GM18505 (cell line): ENCODE measurements around the gene SLCO3A1.

Experiments used
- ATAC-seq: cut with Tn5 transposase; IDR thresholded peaks from one replicate; pipeline ENCODE4 v1.9.1; 2021; ENCODE audit not compliant: unreplicated experiment
- POLR2A ChIP-seq: IDR thresholded peaks from 4 replicates; pipeline ENCODE4 v1.6.1; 2011; ENCODE audit warnings: borderline replicate concordance; ENCODE audit not compliant: insufficient read depth, insufficient read length; ENCODE audit errors: extremely low read depth

SLCO3A1 gene

DNA sequence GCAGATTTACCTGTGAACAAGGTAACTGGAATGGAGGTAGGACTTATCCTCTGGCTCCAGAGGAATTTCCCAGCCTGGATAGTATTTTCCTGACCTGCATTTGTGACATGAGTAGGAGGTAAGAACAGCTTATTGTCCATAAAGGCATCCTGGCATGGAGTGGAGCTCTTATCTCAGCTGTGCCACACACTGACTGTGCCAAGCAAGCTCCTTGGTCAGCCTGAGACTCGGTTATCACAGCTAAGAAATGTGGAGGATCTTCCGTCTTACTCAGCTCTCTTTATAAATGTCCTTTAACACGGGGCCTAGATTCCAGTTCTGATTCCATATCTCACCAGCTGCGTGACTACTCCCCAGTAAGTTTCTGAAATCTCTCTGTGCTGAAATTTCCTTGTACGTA is 38.9 kb downstream of the SLCO3A1 start:
- ATAC-seq = no peak
- TF ChIP-seq POLR2A = no peak

DNA sequence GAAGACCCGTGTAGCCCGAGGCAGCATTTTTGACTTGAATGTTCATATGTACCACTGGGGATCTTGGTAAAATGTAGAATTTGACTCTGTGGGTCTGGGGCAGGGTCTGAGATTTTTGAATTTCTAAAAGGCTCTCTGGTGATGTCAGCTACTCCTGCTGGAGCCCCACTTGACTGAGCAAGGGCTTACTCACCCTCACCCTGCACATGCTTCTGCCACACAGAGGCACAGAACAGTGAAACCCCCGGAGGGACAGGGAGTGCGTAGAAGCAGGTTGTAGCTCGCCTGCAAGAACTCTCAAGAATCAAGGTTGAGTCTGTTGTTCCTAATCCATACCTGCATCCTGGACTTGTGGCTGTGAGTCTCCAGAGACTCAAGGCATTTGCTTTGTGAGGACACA is 41.1 kb downstream of the SLCO3A1 start:
- TF ChIP-seq POLR2A = no peak
- ATAC-seq = no peak

DNA sequence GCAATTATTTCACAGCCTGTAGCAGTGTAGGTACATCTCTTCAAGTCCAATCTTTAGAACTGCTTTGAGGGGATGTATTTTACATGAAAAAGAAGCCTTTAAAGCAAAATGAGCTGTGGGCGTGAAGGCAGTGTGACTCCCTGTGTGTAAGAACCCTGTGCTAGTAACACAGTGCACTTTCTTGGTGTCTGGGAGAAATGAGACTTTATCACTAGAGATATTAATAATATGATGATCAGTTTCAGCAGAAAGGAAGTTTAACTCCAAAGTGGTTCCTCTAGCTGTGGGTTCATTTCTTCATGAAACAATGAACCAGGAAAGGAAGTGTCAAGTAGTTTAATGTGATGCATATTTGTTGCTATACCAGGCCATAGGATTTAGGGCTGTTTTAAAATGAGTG is 41.5 kb downstream of the SLCO3A1 start:
- no peak for TF ChIP-seq POLR2A
- ATAC-seq = no peak

DNA sequence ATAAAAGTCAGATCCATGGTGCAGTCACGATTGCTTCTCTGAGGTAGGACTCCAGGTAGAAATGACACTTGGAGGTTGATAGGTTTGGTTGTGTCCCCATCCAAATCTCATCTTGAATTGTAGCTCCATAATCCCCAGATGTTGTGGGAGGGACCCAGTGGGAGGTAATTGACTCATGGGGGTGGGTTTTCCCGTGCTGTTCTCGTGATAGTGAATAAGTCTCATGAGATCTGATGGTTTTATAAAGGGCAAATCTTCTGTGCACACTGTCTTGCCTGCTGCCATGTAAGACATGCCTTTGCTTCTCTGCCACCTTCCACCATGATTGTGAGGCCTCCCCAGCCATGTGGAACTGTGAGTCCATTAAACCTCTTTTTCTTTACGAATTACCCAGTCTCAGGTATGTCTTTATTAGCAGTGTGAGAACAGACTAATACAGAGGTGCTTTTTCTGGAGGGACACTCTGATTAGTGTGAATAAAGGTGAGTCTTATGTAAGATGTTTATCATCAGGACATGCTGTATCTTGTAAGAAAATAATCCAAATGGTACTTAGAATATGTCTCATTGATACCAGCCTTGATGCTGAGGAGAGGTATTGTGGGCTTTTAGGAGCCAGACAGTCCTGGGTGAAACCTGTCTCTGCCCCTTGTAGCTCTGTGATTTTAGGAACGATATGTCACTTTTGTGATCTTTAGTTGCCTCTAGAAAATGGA is 43.0 kb downstream of the SLCO3A1 start:
- TF ChIP-seq POLR2A = no peak
- ATAC-seq = no peak

DNA sequence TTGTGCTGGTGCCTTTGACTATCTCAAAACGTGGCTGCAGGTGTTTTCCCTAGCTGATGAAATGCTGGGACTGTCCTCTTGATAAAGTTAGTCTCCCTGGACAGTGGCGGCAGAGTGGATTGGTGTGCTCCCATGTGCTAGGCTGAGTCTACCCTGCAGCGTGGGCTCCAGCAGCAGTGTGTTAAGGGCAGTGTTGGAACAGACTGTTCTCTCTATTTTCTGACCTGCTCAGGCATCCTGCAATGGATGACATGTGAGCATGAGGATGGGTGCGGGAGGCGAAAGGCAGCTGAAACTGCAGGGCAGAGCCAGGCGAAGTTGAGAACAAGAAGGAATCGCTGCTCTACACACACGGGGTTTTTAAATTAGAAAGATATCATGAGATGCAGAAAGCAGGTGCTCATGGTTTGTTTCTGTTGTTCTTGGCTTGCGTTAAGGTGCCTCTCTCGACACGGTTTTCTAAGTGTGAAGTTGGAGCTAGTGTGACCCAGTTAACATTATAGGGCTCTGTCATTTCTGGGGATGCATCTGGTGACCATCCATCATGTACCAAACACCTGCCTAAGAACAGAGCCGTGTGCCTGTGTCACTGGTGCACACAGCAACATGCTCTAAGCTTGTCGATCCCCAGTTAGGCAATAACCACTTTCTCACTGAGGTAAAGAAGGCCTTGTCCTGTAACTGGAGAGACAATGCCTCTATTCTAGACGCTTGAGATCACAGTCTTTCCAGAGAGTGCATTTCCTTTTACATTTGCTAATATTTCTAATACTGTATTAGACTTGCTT is 44.3 kb downstream of the SLCO3A1 start:
- no peak for ATAC-seq
- no peak for TF ChIP-seq POLR2A

DNA sequence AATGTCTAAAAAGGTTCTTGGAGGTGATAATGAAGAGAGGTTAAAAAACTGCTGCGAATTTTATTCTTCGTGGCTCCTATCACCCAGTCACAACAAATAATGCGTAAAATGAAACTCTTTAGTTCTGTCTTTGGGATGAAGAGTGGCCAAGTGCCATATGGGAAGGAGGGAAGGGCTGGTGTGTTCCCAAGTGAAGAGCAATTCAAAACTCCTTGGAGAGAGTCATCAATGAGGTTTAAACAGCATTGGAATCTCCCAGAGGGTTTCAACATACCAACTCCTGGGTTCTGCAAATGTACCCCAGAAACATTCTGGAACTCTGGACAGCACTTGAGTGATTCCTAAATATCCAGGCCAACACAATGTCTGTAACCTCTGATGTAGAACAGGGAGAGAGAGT is 45.3 kb downstream of the SLCO3A1 start:
- TF ChIP-seq POLR2A = no peak
- no peak for ATAC-seq

DNA sequence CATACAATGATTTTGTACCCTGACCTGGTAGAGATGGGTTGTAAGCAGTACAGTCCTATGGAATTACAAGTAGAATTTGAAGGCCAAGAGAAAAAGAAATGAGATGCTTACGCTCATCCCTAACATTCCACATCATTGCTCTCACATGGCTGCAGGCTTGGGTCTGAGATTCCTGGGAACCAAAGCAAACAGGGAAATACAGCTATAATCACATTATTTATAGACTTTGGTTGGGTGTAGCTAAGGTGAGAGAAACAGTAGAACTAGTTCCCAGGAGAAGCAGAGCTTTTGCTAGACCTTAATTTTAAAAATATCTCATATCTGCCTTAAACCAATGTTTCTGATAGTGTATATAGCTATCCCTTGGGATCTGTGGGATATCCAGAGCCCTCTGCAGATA is 51.4 kb downstream of the SLCO3A1 start:
- TF ChIP-seq POLR2A = no peak
- ATAC-seq = no peak

DNA sequence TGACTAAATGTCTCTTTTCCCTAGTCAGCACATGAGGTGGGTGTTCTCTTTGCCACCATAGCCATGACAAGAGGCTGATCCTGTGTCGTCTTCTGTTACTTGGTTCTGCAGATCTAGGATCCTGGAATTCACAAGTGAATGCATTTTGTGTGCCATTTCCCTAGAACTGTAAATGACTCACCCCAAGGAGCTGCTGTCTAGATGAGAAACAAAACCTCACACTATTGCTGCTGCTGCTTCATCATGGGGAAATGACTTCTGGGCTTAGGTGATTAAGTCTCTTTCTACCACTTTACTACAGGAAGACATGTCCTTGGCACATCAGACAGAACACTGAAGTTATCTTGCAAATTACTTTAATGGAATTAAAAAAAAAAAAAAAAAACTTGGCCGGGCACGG is 54.9 kb downstream of the SLCO3A1 start:
- TF ChIP-seq POLR2A = no peak
- ATAC-seq = no peak

DNA sequence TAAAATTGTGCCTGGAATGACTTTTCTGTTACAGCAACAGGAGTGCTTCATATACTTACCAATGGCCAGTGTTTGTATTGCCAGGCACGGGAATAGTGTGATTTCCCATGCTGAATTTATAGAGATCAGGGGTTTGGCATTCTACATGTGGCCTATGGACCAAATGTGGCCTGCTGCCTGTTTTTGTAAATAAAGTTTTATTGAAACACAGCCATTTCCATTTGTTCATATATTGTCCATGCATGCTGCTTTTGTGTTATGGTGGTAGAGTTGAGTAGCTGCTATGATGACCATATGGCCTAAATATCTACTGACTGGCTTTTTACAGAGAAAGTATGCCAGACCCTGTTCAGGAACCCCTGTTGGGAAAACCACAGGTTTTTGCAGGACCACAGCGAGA is 55.6 kb downstream of the SLCO3A1 start:
- ATAC-seq = no peak

DNA sequence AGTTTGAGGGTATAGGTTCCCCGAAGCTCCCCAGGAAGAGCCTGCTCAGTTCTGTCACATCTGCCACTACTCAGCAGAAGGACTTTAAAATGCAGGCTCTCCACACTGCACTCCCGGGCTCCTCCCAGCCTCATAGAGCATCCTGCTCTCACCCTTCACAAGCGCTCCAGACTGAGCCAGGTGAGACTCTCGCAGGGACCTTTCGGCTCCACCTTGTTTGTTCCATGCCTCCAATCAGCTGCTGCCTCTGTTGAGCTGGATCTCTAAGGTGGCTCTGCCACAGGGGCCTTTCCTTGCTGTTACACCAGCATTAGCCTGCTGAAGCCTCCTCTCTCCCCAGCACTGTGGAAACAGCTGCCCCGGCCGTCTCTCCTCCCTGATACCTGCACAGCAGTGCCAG is 56.1 kb downstream of the SLCO3A1 start:
- TF ChIP-seq POLR2A = no peak
- ATAC-seq = no peak

More for the DNA sequence above, 55.6 kb downstream of the SLCO3A1 start:
- no peak for TF ChIP-seq POLR2A

DNA sequence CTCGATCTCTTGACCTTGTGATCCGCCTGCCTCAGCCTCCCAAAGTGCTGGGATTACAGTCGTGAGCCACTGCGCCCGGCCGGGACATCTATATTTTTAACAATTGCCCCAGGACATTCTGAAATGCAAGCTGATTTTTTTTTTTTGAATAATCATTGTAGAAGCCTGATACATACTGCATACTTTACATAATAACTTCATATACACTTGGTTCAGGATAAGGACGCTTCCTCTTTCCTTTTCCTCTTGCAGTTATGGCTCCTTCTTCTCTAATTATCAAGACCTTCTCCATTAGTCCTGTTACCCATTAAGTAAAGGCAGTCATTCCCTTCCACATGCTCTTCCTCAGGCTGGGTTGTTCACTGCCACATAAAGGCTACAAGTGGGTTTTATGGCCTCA is 58.3 kb downstream of the SLCO3A1 start:
- no peak for ATAC-seq
- no peak for TF ChIP-seq POLR2A

DNA sequence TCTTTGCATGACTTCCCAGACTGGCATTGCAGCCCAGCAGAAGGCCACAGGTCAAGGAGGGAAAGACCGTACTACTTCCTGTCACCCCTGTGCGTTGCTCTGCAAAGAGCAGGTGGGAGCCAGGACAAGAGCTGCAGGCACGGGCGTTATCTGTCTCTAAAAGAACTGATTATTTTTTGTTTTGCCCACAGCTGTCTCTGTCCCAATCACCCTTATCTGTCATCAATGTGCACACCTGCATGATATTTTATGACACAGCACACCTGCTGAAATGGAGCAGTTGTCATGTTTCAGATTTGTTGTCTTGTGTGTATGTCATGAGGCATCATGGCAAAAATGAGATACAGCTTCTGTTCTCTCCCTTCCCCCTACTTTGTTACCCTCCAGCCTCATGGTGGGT is 58.8 kb downstream of the SLCO3A1 start:
- TF ChIP-seq POLR2A = no peak
- no peak for ATAC-seq

DNA sequence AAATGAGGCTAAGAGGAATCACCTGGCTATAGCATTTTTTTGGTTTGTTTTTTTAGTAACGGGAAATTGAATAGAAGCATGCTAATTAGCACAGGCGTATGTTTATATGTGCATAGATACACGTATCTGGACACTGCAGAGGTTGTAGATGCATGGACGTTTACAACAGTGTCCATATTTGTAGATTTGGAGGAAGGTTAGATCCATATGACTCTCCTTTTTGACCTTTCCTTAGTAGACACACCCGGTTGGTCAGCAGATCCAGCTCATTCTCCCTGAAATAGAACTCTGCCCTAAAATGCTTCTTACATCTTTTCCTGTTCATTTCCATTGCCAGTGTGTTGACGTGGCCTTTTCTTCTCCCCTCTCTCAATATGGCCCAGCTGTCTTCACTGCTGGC is 60.1 kb downstream of the SLCO3A1 start:
- no peak for TF ChIP-seq POLR2A
- ATAC-seq = no peak

DNA sequence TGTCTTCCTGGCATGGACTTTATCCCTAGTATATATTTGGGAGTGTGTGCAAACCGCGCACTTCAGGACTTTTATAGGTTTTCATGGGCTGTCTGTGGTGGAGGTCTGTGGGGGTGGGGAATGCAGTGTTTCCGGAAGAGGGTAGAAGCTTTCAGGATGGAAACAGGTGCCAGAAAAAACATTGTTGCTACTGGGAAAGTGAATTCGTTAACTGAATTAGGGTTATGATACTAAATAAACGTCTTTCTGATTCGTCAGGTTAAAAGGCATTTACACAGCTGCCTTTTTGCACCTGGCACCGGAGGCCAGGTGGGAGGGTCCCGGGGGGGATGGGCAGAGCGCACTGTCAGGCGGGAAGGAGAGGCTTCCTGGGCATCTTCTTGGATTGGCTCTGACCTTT is 62.1 kb downstream of the SLCO3A1 start:
- no peak for TF ChIP-seq POLR2A
- no peak for ATAC-seq
